Measurements from ENCODE around the gene MSH3.
"Not testable (repeated sequence)": the region's sequence is repeated elsewhere in the genome, so short reads cannot be mapped to it uniquely, and the experiment has no call there.

MSH3 gene

GRCh38 chr5:80754900-80755299 is 100.4 kb downstream of the MSH3 start:
- DNase-seq = no peak

GRCh38 chr5:80755626-80756025 is 101.2 kb downstream of the MSH3 start:
- DNase-seq = no peak

GRCh38 chr5:80756292-80756691 is 101.8 kb downstream of the MSH3 start:
- DNase-seq = no peak

GRCh38 chr5:80757290-80757689 is 102.8 kb downstream of the MSH3 start:
- DNase-seq = no peak

GRCh38 chr5:80759866-80760577 is 105.6 kb downstream of the MSH3 start:
- DNase-seq = no peak

- no peak for DNase-seq
Observed at GRCh38 chr5:80760680-80761079, 106.2 kb downstream of the MSH3 start.

GRCh38 chr5:80761176-80761575 is 106.7 kb downstream of the MSH3 start:
- DNase-seq = no peak

- no peak for DNase-seq
Observed at GRCh38 chr5:80761966-80762365, 107.5 kb downstream of the MSH3 start.

- no peak for DNase-seq
Observed at GRCh38 chr5:80762573-80762972, 108.1 kb downstream of the MSH3 start.

- DNase-seq = no peak
Observed at GRCh38 chr5:80763211-80763610, 108.8 kb downstream of the MSH3 start.

GRCh38 chr5:80763873-80764647 is 109.6 kb downstream of the MSH3 start:
- DNase-seq = no peak

- no peak for DNase-seq
Observed at GRCh38 chr5:80764786-80765185, 110.3 kb downstream of the MSH3 start.

GRCh38 chr5:80777347-80778287 is 123.2 kb downstream of the MSH3 start:
- no peak for DNase-seq

- DNase-seq = no peak
Observed at GRCh38 chr5:80780024-80780423, 125.6 kb downstream of the MSH3 start.

- DNase-seq = no peak
Observed at GRCh38 chr5:80780761-80781285, 126.4 kb downstream of the MSH3 start.

- DNase-seq = no peak
Observed at GRCh38 chr5:80781356-80781755, 126.9 kb downstream of the MSH3 start.

GRCh38 chr5:80782626-80783025 is 128.2 kb downstream of the MSH3 start:
- DNase-seq = no peak

GRCh38 chr5:80783751-80784150 is 129.3 kb downstream of the MSH3 start:
- not testable (repeated sequence) for DNase-seq

GRCh38 chr5:80784451-80784850 is 130.0 kb downstream of the MSH3 start:
- DNase-seq = no peak

- DNase-seq = not testable (repeated sequence)
Observed at GRCh38 chr5:80789319-80790016, 135.0 kb downstream of the MSH3 start.

- no peak for DNase-seq
Observed at GRCh38 chr5:80790698-80791097, 136.2 kb downstream of the MSH3 start.
